SK-N-SH treated with all-trans-retinoic acid at 6 μM for 48 hours (cell line): ENCODE results near the gene C22orf15.

Experiments used
- ATAC-seq: fragments of 200-7000 bp; cut with Tn5 transposase; 3 replicates; pipeline ENCODE4 v1.9.1; 2020; ENCODE audit warnings: mild to moderate bottlenecking, moderate library complexity
- ARNTL ChIP-seq: fragments of 450-650 bp; formaldehyde crosslinking; IDR thresholded peaks from 2 replicates; pipeline ENCODE4 v1.5.0; 2020; ENCODE audit warnings: low read depth, mild to moderate bottlenecking, moderate library complexity, borderline replicate concordance
- BACH2 ChIP-seq: fragments of 250-450 bp; sonication (Bioruptor Pico); IDR thresholded peaks from 2 replicates; pipeline ENCODE4 v1.9.0; 2021; ENCODE audit warnings: mild to moderate bottlenecking, borderline replicate concordance
- CSDC2 ChIP-seq: fragments of 250-450 bp; sonication (Bioruptor Pico); IDR thresholded peaks from 2 replicates; pipeline ENCODE4 v1.5.0; 2020; ENCODE audit warnings: mild to moderate bottlenecking, moderate library complexity
- CSRNP3 ChIP-seq: fragments of 250-450 bp; sonication (Bioruptor Pico); IDR thresholded peaks from 2 replicates; pipeline ENCODE4 v1.5.1; 2021; ENCODE audit warnings: mild to moderate bottlenecking, moderate library complexity
- ESRRG ChIP-seq: fragments of 250-450 bp; sonication (Bioruptor Pico); IDR thresholded peaks from 2 replicates; pipeline ENCODE4 v1.6.1; 2021; ENCODE audit warnings: mild to moderate bottlenecking
- GLIS3 ChIP-seq: fragments of 250-450 bp; sonication (Bioruptor Pico); IDR thresholded peaks from 2 replicates; pipeline ENCODE4 v1.5.0; 2020; ENCODE audit warnings: mild to moderate bottlenecking, moderate library complexity
- ISL1 ChIP-seq: fragments of 250-450 bp; sonication (Bioruptor Pico); IDR thresholded peaks from 2 replicates; pipeline ENCODE4 v2.1.2; 2022; ENCODE audit warnings: mild to moderate bottlenecking, moderate library complexity
- OSR1 ChIP-seq: fragments of 250-450 bp; sonication (Bioruptor Pico); IDR thresholded peaks from 2 replicates; pipeline ENCODE4 v1.8.0; 2022; ENCODE audit warnings: moderate library complexity, mild to moderate bottlenecking, inconsistent platforms
- PATZ1 ChIP-seq: fragments of 250-450 bp; sonication (Bioruptor Pico); IDR thresholded peaks from 2 replicates; pipeline ENCODE4 v1.8.0; 2020; ENCODE audit warnings: mild to moderate bottlenecking, moderate library complexity, borderline replicate concordance
- POU6F1 ChIP-seq: fragments of 250-450 bp; sonication (Bioruptor Pico); IDR thresholded peaks from 2 replicates; pipeline ENCODE4 v1.8.0; 2021; ENCODE audit warnings: low read depth, mild to moderate bottlenecking, moderate library complexity, borderline replicate concordance
- PPARA ChIP-seq: fragments of 250-450 bp; sonication (Bioruptor Pico); IDR thresholded peaks from 2 replicates; pipeline ENCODE4 v1.5.0; 2020; ENCODE audit warnings: mild to moderate bottlenecking, borderline replicate concordance
- RARB ChIP-seq: fragments of 250-450 bp; sonication (Bioruptor Pico); IDR thresholded peaks from 2 replicates; pipeline ENCODE4 v1.8.0; 2021; ENCODE audit warnings: mild to moderate bottlenecking, moderate library complexity
- TCF4 ChIP-seq: fragments of 250-450 bp; sonication (Bioruptor Pico); IDR thresholded peaks from 2 replicates; pipeline ENCODE4 v1.8.0; 2021; ENCODE audit warnings: mild to moderate bottlenecking, moderate library complexity, borderline replicate concordance
- TSHZ2 ChIP-seq: fragments of 250-450 bp; sonication (Bioruptor Pico); IDR thresholded peaks from 2 replicates; pipeline ENCODE4 v1.5.0; 2020; ENCODE audit warnings: mild to moderate bottlenecking, moderate library complexity
- ZC3H10 ChIP-seq: fragments of 250-450 bp; sonication (Bioruptor Pico); IDR thresholded peaks from 2 replicates; pipeline ENCODE4 v1.5.1; 2021; ENCODE audit warnings: mild to moderate bottlenecking, moderate library complexity
- ZFP3 ChIP-seq: fragments of 250-450 bp; sonication (Bioruptor Pico); IDR thresholded peaks from 2 replicates; pipeline ENCODE4 v1.5.0; 2020; ENCODE audit warnings: mild to moderate bottlenecking, moderate library complexity
- ZFP30 ChIP-seq: fragments of 450-650 bp; formaldehyde crosslinking; IDR thresholded peaks from 2 replicates; pipeline ENCODE4 v1.5.0; 2022; ENCODE audit warnings: mild to moderate bottlenecking, moderate library complexity
- ZNF565 ChIP-seq: fragments of 450-650 bp; formaldehyde crosslinking; conservative IDR thresholded peaks from 2 replicates; pipeline ENCODE4 v1.5.0; 2020; ENCODE audit warnings: low read depth, mild to moderate bottlenecking, moderate library complexity
- ZNF70 ChIP-seq: fragments of 450-650 bp; formaldehyde crosslinking; IDR thresholded peaks from 2 replicates; pipeline ENCODE4 v1.5.0; 2020; ENCODE audit warnings: mild to moderate bottlenecking, moderate library complexity
- ZNF8 ChIP-seq: fragments of 450-650 bp; formaldehyde crosslinking; IDR thresholded peaks from 2 replicates; pipeline ENCODE4 v1.5.0; 2020; ENCODE audit warnings: mild to moderate bottlenecking, moderate library complexity
- TF ChIP-seq, protein P1 (sequence below): fragments of 250-450 bp; sonication (Bioruptor Pico); IDR thresholded peaks from 2 replicates; pipeline ENCODE4 v1.5.1; 2020; ENCODE audit warnings: low read depth, mild to moderate bottlenecking, moderate library complexity

C22orf15 gene

GRCh38 chr22:23772649-23773473 is 10.1 kb downstream of the C22orf15 start, which contains the start of gene MMP11:
Gene MMP11, plus strand, starts transcription at chr22:23772849. Its CDS starts 22 bp downstream, at chr22:23772871.
- no peak for TF ChIP-seq OSR1 (CRISPR knock-in tag)
- TF ChIP-seq POU6F1 (CRISPR knock-in tag): no peak
- no peak for TF ChIP-seq PPARA (CRISPR knock-in tag)
- no peak for TF ChIP-seq ZNF70 (CRISPR knock-in tag)
- TF ChIP-seq ZNF8 (CRISPR knock-in tag): no peak
- TF ChIP-seq CSRNP3 (CRISPR knock-in tag): no peak
- no peak for TF ChIP-seq ARNTL (CRISPR knock-in tag)
- no peak for TF ChIP-seq ISL1 (CRISPR knock-in tag)
- TF ChIP-seq RARB (CRISPR knock-in tag): no peak
- TF ChIP-seq CSDC2: no peak
- no peak for TF ChIP-seq ZFP30 (CRISPR knock-in tag)
- TF ChIP-seq, protein P1, sequence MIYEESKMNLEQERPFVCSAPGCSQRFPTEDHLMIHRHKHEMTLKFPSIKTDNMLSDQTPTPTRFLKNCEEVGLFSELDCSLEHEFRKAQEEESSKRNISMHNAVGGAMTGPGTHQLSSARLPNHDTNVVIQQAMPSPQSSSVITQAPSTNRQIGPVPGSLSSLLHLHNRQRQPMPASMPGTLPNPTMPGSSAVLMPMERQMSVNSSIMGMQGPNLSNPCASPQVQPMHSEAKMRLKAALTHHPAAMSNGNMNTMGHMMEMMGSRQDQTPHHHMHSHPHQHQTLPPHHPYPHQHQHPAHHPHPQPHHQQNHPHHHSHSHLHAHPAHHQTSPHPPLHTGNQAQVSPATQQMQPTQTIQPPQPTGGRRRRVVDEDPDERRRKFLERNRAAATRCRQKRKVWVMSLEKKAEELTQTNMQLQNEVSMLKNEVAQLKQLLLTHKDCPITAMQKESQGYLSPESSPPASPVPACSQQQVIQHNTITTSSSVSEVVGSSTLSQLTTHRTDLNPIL (CRISPR knock-in tag): no peak
- TF ChIP-seq GLIS3 (CRISPR knock-in tag): no peak
- no peak for TF ChIP-seq BACH2
- TF ChIP-seq ZNF565 (CRISPR knock-in tag): no peak
- TF ChIP-seq TCF4 (CRISPR knock-in tag): no peak
- TF ChIP-seq ZFP3 (CRISPR knock-in tag): no peak
- ATAC-seq: peak; percentile 32

- no peak for ATAC-seq
- TF ChIP-seq ZNF8 (CRISPR knock-in tag): no peak
- no peak for TF ChIP-seq ARNTL (CRISPR knock-in tag)
- TF ChIP-seq ESRRG: no peak
- no peak for TF ChIP-seq ZC3H10 (CRISPR knock-in tag)
- TF ChIP-seq RARB (CRISPR knock-in tag): no peak
- TF ChIP-seq PATZ1 (CRISPR knock-in tag): no peak
- TF ChIP-seq GLIS3 (CRISPR knock-in tag): no peak
- TF ChIP-seq ZFP3 (CRISPR knock-in tag): no peak
- TF ChIP-seq, protein P1 (CRISPR knock-in tag): no peak
- no peak for TF ChIP-seq ZNF565 (CRISPR knock-in tag)
- TF ChIP-seq CSDC2: no peak
- TF ChIP-seq TSHZ2: no peak
- no peak for TF ChIP-seq ZNF70 (CRISPR knock-in tag)
- TF ChIP-seq, all 23 proteins: peak for 0
Measured at GRCh38 chr22:23773483-23774113, 10.8 kb downstream of the C22orf15 start.
